SK-N-SH treated with all-trans-retinoic acid at 6 μM for 48 hours (cell line): ENCODE measurements around the gene CRHR1.

Source experiments
- ATAC-seq: fragments of 200-7000 bp; cut with Tn5 transposase; 3 replicates; pipeline ENCODE4 v1.9.1; 2020; ENCODE audit warnings: mild to moderate bottlenecking, moderate library complexity
- ARNTL ChIP-seq: fragments of 450-650 bp; formaldehyde crosslinking; IDR thresholded peaks from 2 replicates; pipeline ENCODE4 v1.5.0; 2020; ENCODE audit warnings: low read depth, mild to moderate bottlenecking, moderate library complexity, borderline replicate concordance
- BACH2 ChIP-seq: fragments of 250-450 bp; sonication (Bioruptor Pico); IDR thresholded peaks from 2 replicates; pipeline ENCODE4 v1.9.0; 2021; ENCODE audit warnings: mild to moderate bottlenecking, borderline replicate concordance
- CSDC2 ChIP-seq: fragments of 250-450 bp; sonication (Bioruptor Pico); IDR thresholded peaks from 2 replicates; pipeline ENCODE4 v1.5.0; 2020; ENCODE audit warnings: mild to moderate bottlenecking, moderate library complexity
- ESRRG ChIP-seq: fragments of 250-450 bp; sonication (Bioruptor Pico); IDR thresholded peaks from 2 replicates; pipeline ENCODE4 v1.6.1; 2021; ENCODE audit warnings: mild to moderate bottlenecking
- ISL1 ChIP-seq: fragments of 250-450 bp; sonication (Bioruptor Pico); IDR thresholded peaks from 2 replicates; pipeline ENCODE4 v2.1.2; 2022; ENCODE audit warnings: mild to moderate bottlenecking, moderate library complexity
- OSR1 ChIP-seq: fragments of 250-450 bp; sonication (Bioruptor Pico); IDR thresholded peaks from 2 replicates; pipeline ENCODE4 v1.8.0; 2022; ENCODE audit warnings: moderate library complexity, mild to moderate bottlenecking, inconsistent platforms
- PATZ1 ChIP-seq: fragments of 250-450 bp; sonication (Bioruptor Pico); IDR thresholded peaks from 2 replicates; pipeline ENCODE4 v1.8.0; 2020; ENCODE audit warnings: mild to moderate bottlenecking, moderate library complexity, borderline replicate concordance
- POU6F1 ChIP-seq: fragments of 250-450 bp; sonication (Bioruptor Pico); IDR thresholded peaks from 2 replicates; pipeline ENCODE4 v1.8.0; 2021; ENCODE audit warnings: low read depth, mild to moderate bottlenecking, moderate library complexity, borderline replicate concordance
- PPARA ChIP-seq: fragments of 250-450 bp; sonication (Bioruptor Pico); IDR thresholded peaks from 2 replicates; pipeline ENCODE4 v1.5.0; 2020; ENCODE audit warnings: mild to moderate bottlenecking, borderline replicate concordance
- RARB ChIP-seq: fragments of 250-450 bp; sonication (Bioruptor Pico); IDR thresholded peaks from 2 replicates; pipeline ENCODE4 v1.8.0; 2021; ENCODE audit warnings: mild to moderate bottlenecking, moderate library complexity
- SNAI2 ChIP-seq: fragments of 250-450 bp; sonication (Bioruptor Pico); IDR thresholded peaks from 2 replicates; pipeline ENCODE4 v1.5.0; 2020; ENCODE audit warnings: mild to moderate bottlenecking, moderate library complexity
- TCF4 ChIP-seq: fragments of 250-450 bp; sonication (Bioruptor Pico); IDR thresholded peaks from 2 replicates; pipeline ENCODE4 v1.8.0; 2021; ENCODE audit warnings: mild to moderate bottlenecking, moderate library complexity, borderline replicate concordance
- TOX ChIP-seq: fragments of 250-450 bp; sonication (Bioruptor Pico); IDR thresholded peaks from 2 replicates; pipeline ENCODE4 v1.8.0; 2021; ENCODE audit warnings: mild to moderate bottlenecking, moderate library complexity, borderline replicate concordance
- TSHZ2 ChIP-seq: fragments of 250-450 bp; sonication (Bioruptor Pico); IDR thresholded peaks from 2 replicates; pipeline ENCODE4 v1.5.0; 2020; ENCODE audit warnings: mild to moderate bottlenecking, moderate library complexity
- ZC3H10 ChIP-seq: fragments of 250-450 bp; sonication (Bioruptor Pico); IDR thresholded peaks from 2 replicates; pipeline ENCODE4 v1.5.1; 2021; ENCODE audit warnings: mild to moderate bottlenecking, moderate library complexity
- ZFP30 ChIP-seq: fragments of 450-650 bp; formaldehyde crosslinking; IDR thresholded peaks from 2 replicates; pipeline ENCODE4 v1.5.0; 2022; ENCODE audit warnings: mild to moderate bottlenecking, moderate library complexity
- ZNF565 ChIP-seq: fragments of 450-650 bp; formaldehyde crosslinking; conservative IDR thresholded peaks from 2 replicates; pipeline ENCODE4 v1.5.0; 2020; ENCODE audit warnings: low read depth, mild to moderate bottlenecking, moderate library complexity
- ZNF70 ChIP-seq: fragments of 450-650 bp; formaldehyde crosslinking; IDR thresholded peaks from 2 replicates; pipeline ENCODE4 v1.5.0; 2020; ENCODE audit warnings: mild to moderate bottlenecking, moderate library complexity
- ZNF8 ChIP-seq: fragments of 450-650 bp; formaldehyde crosslinking; IDR thresholded peaks from 2 replicates; pipeline ENCODE4 v1.5.0; 2020; ENCODE audit warnings: mild to moderate bottlenecking, moderate library complexity
- TF ChIP-seq, protein P1 (sequence below): fragments of 250-450 bp; sonication (Bioruptor Pico); IDR thresholded peaks from 2 replicates; pipeline ENCODE4 v1.5.1; 2021; ENCODE audit warnings: mild to moderate bottlenecking, moderate library complexity

The CRHR1 gene

DNA sequence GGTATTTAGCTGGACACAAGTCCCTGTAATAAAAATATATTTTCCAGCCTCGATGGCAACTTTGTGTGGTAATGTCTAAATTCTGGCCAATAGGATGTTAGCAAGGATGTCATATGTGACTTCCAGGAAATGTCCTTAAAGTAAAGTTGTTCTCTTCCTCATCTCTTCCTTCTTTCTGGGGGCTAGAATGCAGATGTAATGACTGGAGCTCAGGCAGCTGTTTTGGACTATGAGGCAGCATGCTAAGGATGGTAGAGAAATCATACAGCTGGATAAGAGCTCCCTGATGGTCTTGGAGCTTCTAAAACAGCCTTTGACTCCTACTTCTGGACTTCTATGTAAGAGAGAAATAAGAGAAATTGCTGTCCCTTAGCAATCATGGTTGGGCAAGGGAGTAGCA lies 93.3 kb downstream of the CRHR1 start (continued):
- TF ChIP-seq POU6F1 (no peak), OSR1 (no peak), CSDC2 (CRISPR knock-in tag) (no peak), RARB (CRISPR knock-in tag) (no peak), ISL1 (CRISPR knock-in tag) (no peak), PATZ1 (no peak), PPARA (CRISPR knock-in tag) (no peak), BACH2 (CRISPR knock-in tag) (no peak), SNAI2 (CRISPR knock-in tag) (no peak)

DNA sequence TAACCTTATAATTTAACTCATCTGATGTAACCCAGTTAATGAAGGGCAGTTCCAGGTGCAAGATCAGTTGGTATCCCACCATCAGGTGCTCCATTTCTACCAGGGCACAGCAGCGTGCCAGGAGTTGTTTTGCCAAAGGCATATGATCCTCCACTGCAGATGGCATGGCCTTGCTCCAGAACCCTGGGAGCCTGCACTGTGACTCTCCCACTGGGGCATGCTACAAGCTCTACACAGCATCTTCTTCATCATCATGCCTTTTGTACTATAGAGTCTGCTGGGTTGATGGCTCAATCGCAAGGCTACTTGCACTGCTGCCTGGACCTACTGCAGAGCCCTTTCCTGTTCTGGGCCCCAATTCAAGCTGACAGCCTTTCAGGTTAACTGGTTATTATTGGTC lies 98.9 kb downstream of the CRHR1 start:
- no peak for ATAC-seq
- no peak for TF ChIP-seq TCF4 (CRISPR knock-in tag)
- TF ChIP-seq PPARA (CRISPR knock-in tag), result no peak
- no peak for TF ChIP-seq OSR1
- no peak for TF ChIP-seq ZC3H10 (CRISPR knock-in tag)
- no peak for TF ChIP-seq TOX
- no peak for TF ChIP-seq ARNTL
- TF ChIP-seq ZFP30 (CRISPR knock-in tag), result no peak
- no peak for TF ChIP-seq ZNF70 (CRISPR knock-in tag)
- TF ChIP-seq ZNF8, result no peak
- no peak for TF ChIP-seq ESRRG
- no peak for TF ChIP-seq ZNF565 (CRISPR knock-in tag)
- TF ChIP-seq POU6F1, result no peak
- TF ChIP-seq RARB (CRISPR knock-in tag), result no peak
- TF ChIP-seq TSHZ2 (CRISPR knock-in tag), result no peak
- no peak for TF ChIP-seq CSDC2 (CRISPR knock-in tag)
- TF ChIP-seq BACH2 (CRISPR knock-in tag), result no peak
- TF ChIP-seq, protein P1, sequence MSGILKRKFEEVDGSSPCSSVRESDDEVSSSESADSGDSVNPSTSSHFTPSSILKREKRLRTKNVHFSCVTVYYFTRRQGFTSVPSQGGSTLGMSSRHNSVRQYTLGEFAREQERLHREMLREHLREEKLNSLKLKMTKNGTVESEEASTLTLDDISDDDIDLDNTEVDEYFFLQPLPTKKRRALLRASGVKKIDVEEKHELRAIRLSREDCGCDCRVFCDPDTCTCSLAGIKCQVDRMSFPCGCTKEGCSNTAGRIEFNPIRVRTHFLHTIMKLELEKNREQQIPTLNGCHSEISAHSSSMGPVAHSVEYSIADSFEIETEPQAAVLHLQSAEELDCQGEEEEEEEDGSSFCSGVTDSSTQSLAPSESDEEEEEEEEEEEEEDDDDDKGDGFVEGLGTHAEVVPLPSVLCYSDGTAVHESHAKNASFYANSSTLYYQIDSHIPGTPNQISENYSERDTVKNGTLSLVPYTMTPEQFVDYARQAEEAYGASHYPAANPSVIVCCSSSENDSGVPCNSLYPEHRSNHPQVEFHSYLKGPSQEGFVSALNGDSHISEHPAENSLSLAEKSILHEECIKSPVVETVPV (CRISPR knock-in tag), result no peak
